Ascending aorta (tissue), 2 donors: ENCODE data around the gene PNMA5. TPM values are rescaled to one million over a fixed set of nuclear protein-coding genes. Genes with fewer than 3 reads are reported as not detected.

Experiments
- DNase-seq, 2 donors: peaks; one replicate each; pipeline ENCODE4 v3.0.0-alpha.2; 2019; ENCODE audit warnings: low spot score in 2 of 2
- H3K27ac ChIP-seq, 2 donors: fragments of 200-600 bp; sonication (generic); one replicate each; pipeline ENCODE4 v1.5.1; 2016 to 2017; ENCODE audit warnings: mild to moderate bottlenecking in 1 of 2
- H3K27me3 ChIP-seq: fragments of 200-600 bp; sonication (generic); one replicate; pipeline ENCODE4 v1.5.1; 2017
- H3K36me3 ChIP-seq, 2 donors: fragments of 200-600 bp; sonication (generic); one replicate each; pipeline ENCODE4 v1.5.1; 2016
- H3K4me1 ChIP-seq, 2 donors: fragments of 200-600 bp; sonication (generic); one replicate each; pipeline ENCODE4 v1.5.1; 2016 to 2017; ENCODE audit warnings: mild to moderate bottlenecking in 1 of 2
- H3K4me3 ChIP-seq, 2 donors: fragments of 200-600 bp; sonication (generic); one replicate each; pipeline ENCODE4 v1.5.1; 2016 to 2017; ENCODE audit warnings: mild to moderate bottlenecking in 1 of 2
- H3K9me3 ChIP-seq, 2 donors: fragments of 200-600 bp; sonication (generic); one replicate each; pipeline ENCODE4 v1.5.1; 2016
- CTCF ChIP-seq, 3 experiments: fragments of 200-600 bp in 2 of 3; fragments of 450-650 bp in 1 of 3; sonication (generic) in 2 of 3; IDR thresholded peaks; one replicate each; pipeline ENCODE4 v1.5.1; 2016 to 2019; ENCODE audit warnings: antibody characterized with exemption in 3 of 3, mild to moderate bottlenecking in 1 of 3, moderate library complexity in 1 of 3
- intact Hi-C: fragments of 100-400 bp; cut with DNase I; formaldehyde crosslinking; loops from one replicate; pipeline ENCODE4 v1.15.1; 2023
- total RNA-seq: library from RNA; depleted of rRNA; stranded (reverse); fragments of >200 nt; gene quantifications from one replicate; pipeline ENCODE4 v1.1.0, GENCODE V29; 2016

PNMA5 gene
- total RNA-seq, 1 donor from 2014 or later, result not detected

- Histone ChIP-seq H3K27me3 (no peaks in the 10 kb centered on the region), H3K36me3 (peaks cover 0 to 6% of the 10 kb centered on the region in 2 donors), H3K4me3 (no peak overlapping the region), H3K9me3 (no peaks in the 10 kb centered on the region), H3K4me1 (no peaks in the 10 kb centered on the region), H3K27ac (no peak overlapping the region)
- no peak for TF ChIP-seq CTCF (IDR thresholded peaks at IDR 0.05)
- no peak for DNase-seq
- intact Hi-C loops, result no loop called here
Measured at GRCh38 chrX:152960115-152960514, 33.8 kb downstream of the PNMA5 start.

GRCh38 chrX:152959626-152960025 is 34.3 kb downstream of the PNMA5 start:
- intact Hi-C loops, result loop anchor here (2.0 to 5.0 kb wide), 3 partner anchors 17 to 993 kb away; no protein-coding TSS in a partner anchor
- no peak for DNase-seq
- Histone ChIP-seq H3K36me3 (peaks cover 0 to 6% of the 10 kb centered on the region in 2 donors), H3K9me3 (no peaks in the 10 kb centered on the region), H3K4me3 (no peak overlapping the region), H3K27ac (no peak overlapping the region), H3K27me3 (no peaks in the 10 kb centered on the region), H3K4me1 (no peaks in the 10 kb centered on the region)
- no peak for TF ChIP-seq CTCF (IDR thresholded peaks at IDR 0.05)

- Histone ChIP-seq H3K27ac (peak overlapping the region; percentile 40 to 54), H3K4me1 (no peaks in the 10 kb centered on the region), H3K4me3 (peak overlapping the region; percentile 29 to 36), H3K36me3 (peaks cover 0 to 1% of the 10 kb centered on the region in 2 donors), H3K9me3 (no peaks in the 10 kb centered on the region), H3K27me3 (no peaks in the 10 kb centered on the region)
- TF ChIP-seq CTCF (IDR thresholded peaks at IDR 0.05), result peak; percentile 80 to 86 (median 84)
- intact Hi-C loops, result loop anchor here (2.0 to 5.0 kb wide), 3 partner anchors 16 to 994 kb away; no protein-coding TSS in a partner anchor
- peak; percentile 42 to 93 for DNase-seq
Measured at GRCh38 chrX:152958524-152959465, 35.1 kb downstream of the PNMA5 start.

GRCh38 chrX:152958047-152958446 is 35.9 kb downstream of the PNMA5 start:
- TF ChIP-seq CTCF (IDR thresholded peaks at IDR 0.05), result no peak
- H3K9me3 ChIP-seq, result no peaks in the 10 kb centered on the region
- H3K4me3 ChIP-seq, result peak overlapping the region in 1 of 2 donors; percentile 29
- intact Hi-C loops, result loop anchor here (2.0 to 5.0 kb wide), 3 partner anchors 15 to 994 kb away; no protein-coding TSS in a partner anchor
- no peaks in the 10 kb centered on the region for H3K36me3 ChIP-seq
- peak overlapping the region; percentile 40 to 54 for H3K27ac ChIP-seq
- H3K4me1 ChIP-seq, result no peaks in the 10 kb centered on the region
- no peaks in the 10 kb centered on the region for H3K27me3 ChIP-seq
- no peak for DNase-seq

- H3K36me3 ChIP-seq, result peaks cover 0 to 7% of the 10 kb centered on the region in 2 donors
- no peak for DNase-seq
- intact Hi-C loops, result no loop called here
- H3K27ac ChIP-seq, result no peak overlapping the region
- no peak for TF ChIP-seq CTCF (IDR thresholded peaks at IDR 0.05)
- H3K4me1 ChIP-seq, result no peaks in the 10 kb centered on the region
- no peaks in the 10 kb centered on the region for H3K27me3 ChIP-seq
- H3K9me3 ChIP-seq, result no peaks in the 10 kb centered on the region
- no peak overlapping the region for H3K4me3 ChIP-seq
Measured at GRCh38 chrX:152950786-152951185, 43.1 kb downstream of the PNMA5 start.
